ENCODE data around the gene CEBPE.

CEBPE gene

DNA sequence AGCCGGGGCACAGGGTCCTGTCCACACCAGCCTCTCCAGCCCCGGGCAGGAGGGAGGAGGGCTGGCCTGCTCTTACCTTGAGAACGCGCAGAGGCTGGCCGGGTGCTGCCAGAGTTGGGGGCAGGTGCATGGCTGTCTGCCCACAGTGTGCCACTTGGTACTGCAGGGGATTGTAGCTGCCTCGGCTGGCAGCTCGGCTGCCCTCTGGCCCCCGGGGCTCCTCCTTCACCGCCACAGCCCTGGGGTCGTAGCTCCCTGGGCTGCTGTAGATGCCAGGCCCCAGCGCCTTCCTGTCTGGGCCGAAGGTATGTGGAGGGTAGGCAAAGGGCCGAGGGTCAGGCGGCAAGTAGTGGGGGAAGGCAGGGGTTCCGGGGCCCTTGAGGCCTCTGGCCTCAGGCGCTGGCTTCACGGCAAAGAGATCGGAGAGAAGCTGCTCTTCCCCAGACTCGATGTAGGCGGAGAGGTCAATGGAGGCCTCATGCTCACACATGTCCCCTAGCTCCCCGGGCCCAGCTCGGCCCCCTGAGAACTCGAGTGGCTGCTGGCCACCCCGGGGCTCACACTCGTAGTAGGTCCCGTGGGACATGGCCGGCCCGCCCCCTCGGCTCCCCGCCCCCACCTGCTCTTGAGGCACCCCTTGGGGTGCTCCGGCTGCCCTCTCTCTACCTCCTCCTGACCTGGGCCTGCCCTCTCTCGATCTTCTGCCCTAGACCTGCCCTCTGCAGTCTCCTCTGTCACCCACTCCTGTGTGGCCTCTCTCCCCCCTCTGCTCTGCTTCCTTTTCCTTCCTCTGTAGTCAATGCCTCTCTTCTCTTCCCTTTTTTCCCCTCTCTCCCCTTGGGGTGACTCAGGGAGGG lies at the start of gene CEBPE:
CEBPE (minus strand) TSS at position 750 of the 857 bp plus-strand sequence; CDS start at position 586, 164 bp downstream.
- DNase-seq, result no peak

DNA sequence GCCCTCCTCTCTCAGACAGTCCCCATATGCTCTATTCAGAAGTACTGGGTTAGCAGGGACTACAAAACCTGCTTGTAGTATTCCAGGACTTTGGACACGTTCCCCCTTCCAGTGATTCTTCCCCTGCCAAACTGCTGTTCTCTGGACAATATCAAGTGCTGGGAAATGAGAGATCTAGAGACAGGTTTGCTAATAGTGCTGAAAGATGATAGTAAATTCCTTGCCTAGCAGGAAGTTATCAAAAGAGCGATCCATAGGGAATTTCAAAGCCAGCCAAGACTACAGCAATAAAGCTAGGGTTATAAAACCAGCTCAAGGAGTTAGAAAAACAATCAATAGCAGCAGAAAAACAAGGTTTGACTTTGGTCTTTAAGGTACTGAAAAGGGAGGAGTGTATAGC lies 49.2 kb upstream of the CEBPE start:
- DNase-seq, result no peak

DNA sequence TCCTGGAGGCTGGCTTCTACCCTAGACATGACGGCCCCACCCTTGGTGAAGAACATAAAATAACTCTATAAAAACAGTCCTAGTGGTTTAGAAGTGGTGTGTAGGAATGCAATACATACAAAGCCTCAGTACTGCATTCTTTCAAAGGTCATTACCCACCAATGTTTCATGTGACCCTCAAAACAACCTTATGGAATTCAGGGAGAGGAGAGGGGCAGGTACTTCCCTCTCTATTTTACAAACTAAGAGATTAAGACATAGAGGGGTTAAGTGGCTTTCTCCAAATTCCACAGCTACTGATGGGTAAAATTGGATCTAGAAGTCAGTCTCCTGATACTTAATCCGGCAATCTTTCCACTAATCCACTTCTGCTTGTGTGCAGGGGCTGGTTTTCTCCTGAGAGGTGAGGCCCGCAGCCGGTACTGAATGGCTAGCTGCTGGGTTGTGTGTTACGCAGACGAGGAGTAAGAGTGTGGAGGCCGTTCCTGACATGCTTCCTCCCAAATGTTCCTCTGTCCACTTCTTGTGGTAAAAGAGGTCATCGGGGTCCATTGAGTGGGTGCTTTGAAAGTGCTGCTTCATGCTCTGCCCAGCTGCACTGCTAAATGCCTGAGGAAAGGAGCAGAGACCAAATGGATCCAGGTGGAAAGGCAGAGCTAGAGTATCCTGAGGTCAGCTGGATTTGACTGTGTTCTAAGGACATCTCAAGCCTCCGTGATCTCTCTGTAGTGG lies 48.2 kb upstream of the CEBPE start:
- DNase-seq, result no peak

DNA sequence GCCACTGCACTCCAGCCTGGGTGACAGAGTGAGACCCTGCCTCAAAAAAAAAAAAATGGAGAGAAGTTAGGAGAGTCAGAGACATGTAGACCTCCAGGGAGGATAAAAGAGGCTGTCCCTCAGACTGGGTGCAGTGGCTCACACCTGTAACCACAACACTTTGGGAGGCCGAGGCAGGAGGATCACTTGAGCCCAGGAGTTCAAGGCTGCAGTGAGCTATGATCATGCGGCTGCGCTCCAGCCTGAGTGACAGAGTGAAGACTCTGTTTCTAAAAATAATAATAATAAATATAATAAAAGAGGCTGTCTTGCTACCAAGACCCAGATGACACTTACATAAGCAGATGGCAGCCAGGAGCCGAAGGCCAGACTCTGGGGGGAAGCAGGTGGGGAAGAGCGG lies 45.9 kb upstream of the CEBPE start:
- no peak for DNase-seq

DNA sequence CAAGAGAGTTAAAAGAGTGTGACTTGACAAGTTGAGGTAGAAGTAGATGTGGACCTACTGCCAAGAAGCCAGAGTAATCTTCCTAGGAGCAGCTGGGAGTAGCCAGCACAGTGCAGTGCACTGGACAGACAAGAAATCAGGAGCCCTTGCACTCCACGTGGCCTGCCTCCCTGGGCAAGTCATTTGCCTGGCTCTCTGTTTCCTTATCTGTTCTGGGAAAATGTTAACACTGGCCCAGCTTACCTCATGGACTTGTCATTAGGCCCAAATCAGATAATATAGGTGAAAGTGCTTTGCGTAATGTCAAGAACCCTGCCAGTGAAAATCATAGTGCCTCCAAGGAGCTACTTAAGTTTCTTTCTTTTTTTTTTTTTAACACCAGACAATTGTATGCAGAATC lies 45.2 kb upstream of the CEBPE start:
- no peak for DNase-seq

DNA sequence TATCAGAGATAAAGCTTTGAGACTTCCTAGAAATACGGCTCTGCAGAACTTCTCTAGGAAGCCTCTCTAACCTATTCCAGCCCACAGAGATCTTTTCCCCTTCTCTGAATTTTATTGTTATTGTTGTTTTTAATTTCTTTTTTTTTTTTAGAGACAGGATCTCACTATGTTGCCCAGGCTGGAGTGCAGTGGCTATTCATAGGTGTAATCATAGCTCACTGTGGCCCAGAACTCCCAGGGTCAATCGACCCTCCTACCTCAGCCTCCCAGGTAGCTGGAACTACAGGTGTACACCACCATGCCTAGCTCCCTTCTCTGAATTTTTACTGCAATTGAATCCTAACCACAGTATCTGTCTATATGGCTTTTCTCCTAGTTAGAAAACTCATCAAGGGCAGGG lies 44.8 kb upstream of the CEBPE start:
- DNase-seq, result no peak

DNA sequence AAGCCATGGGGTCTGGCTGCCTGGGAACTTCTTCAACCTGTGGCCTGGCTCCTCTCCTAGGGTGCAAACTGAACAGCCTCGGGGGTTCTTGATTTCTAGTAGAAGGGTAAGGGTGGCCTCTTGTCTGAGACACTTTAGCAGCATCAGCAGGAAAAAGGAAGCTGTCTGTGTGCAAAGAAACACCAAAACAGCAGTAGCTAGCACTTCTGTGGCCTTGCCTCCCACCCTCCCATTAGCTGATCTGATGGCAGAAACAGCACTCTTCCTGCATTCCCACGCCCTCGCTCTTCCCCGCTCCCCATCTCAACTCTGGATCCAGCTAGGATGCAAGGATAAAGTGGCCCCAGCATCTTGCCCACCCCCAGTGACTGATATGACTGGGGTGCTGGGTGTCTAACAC lies 43.7 kb upstream of the CEBPE start:
- DNase-seq, result no peak

DNA sequence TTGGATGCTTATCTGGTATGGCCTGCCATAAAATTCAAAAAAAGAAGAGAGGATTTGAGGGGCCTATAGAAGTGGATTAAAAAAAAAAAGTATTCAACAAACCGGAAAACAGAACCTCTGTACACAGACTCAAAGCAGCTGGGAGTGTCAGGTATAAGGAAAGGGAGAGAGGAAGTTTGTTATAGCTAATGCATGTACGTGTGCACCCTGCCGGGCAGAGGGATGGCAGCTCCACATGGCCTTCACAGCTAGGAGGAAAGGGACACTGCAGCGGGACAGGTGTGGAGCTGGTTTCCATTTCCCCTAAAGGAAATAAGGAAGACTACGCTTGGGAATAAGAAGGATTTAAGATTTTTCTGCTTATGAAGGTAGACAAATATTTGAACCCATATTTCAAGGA lies 43.0 kb upstream of the CEBPE start:
- no peak for DNase-seq

DNA sequence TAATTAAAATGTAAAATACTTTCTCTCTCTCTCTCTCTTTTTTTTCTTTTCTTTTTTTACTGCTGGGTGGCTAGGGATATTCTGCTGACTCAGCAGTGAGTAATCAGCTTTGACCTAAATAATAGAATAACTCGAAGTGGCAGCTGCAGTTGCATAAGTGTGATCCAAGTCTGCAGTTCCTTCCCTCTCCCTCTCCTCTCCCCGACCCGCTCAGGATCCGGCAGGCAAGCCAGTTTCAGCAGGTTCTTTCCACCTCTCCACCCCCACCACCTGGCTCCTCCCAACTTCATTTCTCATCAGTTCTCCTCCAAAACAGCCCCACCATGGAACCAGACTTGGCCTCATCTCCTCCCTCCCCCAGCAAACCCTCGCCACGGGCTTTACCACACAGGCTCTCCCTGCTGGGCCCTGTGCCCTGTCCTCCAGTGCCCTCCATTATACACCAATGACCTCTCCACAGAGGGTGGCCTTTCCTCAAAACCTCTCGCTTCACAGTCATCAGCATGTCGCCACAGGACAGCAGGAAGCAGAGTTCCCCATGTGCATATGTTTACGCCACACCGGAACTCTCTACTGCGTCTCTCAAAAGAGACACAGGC lies 42.0 kb upstream of the CEBPE start:
- peak; percentile 56 for DNase-seq

DNA sequence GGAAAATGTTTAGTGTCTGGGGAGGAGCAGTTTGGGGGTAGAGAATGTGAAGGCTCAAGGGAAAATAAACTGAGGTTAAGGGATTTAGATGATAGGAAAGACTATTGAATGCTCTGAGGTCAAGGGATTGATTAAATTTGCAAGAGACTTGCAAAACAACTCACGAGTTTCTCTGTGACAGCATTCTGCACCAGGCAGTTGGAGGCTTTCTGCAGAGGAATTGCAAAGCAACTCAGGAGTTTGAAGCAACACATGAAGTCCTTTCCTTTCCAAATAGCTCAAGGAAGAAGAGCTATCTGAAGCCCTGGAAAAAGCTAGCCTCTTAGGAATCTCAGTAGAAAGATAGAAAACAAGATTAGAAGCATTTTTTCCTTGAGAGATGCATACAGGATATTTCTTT lies 40.5 kb upstream of the CEBPE start:
- DNase-seq, result no peak

DNA sequence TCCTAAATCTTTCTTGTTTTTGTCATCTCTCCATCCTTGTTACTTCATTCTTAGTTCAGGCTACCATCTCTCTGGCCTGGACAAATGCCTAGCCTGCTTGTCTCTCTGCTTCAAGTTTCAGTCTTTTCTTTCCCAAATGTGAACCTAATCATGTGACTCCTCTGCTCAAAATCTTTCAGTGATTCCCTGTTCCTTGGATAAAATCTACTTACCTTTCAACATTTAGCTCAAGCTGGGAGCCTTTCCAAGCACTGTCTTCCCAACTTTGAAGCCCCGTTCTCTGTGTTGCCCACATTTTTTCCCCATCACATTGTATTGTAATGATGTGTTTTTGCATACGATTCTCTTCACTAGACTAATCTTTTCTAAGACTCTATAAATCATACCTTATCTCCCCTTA lies 39.7 kb upstream of the CEBPE start:
- DNase-seq, result no peak

DNA sequence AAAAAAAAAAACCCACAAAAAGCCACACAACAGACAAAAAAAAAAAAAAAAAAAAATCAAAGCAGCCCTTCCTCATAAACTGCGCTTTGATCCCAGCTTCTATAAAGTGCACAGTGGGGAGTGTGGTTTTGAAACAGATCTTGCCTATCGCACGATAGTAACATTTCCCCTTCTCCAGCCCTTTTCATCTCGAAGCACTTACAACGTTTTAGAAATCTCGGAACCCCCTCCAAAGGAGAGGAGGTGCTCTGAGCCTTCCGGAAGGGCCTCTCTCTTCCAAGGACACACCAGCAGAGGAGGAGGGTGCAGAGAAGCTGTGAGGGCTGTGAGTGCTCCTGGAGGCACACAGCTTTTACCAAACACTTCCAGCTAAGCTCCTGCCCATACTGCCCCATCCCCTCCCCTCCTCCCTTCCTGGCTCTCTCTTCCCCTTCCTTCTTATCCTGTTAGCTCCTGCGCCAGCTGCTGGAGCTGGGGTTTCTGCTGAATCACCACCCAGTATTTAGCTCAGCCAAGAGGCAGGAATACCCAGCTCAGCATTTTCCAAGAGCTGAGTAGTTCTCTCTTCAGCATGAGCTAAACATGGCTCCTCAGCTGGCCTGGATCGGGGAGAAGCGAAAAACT lies 36.0 kb upstream of the CEBPE start:
- DNase-seq, result peak; percentile 88

DNA sequence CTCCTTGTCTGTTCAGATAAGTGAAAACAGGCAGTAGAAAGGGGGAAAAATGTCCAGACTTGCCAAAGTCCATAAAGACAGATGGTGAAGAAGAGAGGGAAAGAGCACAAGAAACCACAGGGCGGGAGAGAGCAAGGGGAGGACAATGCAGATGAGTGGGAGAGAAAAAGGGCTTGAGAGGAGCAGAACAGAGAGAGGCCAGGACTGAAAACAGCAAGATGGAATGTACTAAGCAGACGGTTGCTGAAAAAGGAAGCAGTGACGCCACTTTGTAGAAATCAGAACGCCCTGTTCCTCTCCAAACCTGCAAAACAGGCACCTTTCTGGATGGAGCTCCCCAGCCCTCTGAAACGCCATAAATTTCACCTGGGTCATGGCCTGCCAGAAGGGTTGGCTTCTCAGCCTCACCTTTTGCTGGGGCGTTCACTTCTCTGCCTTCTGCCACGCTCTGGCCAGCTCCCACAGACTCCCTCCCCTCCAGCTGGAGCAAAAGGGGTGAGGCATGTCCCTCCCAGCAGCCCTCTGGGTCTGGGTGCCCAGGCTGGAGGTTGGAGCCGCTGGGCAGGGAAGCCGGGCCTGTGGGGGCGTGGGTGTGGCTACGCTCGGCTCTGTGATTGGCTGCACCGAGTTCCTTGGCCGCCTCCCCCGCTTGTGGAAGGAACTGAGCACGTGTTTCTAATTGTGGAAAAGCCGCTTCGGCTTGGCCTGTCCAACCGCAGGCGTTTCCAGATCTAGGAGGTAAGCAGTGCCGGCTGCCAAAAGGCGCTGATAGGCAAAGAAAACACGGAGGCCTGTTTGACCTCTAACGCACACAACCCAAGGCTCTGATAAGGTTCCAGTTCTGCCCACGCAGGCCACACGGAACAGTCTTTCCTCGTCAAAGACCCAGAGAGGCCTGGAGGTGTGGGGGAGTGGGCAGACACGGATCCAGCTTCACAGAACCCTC lies 35.1 kb upstream of the CEBPE start:
- peak; percentile 90 for DNase-seq

DNA sequence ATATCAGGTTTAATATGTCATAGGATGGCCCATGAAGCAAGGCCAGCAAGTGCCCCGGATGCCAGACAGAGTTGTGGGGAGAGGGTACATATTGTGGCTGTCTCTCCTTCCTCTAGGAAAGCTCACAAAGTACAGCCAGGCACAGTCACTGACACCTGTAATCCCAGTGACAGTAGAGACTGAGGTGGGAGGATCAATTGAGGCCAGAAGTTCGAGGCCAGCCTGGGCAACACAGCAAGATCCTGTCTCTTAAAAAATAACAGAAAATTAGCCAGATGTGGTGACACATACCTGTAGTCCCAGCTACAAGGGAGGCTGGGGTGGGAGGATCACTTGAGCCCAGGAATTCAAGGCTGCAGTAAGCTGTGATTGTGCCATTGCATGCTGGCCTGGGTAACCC lies 32.3 kb upstream of the CEBPE start:
- no peak for DNase-seq

DNA sequence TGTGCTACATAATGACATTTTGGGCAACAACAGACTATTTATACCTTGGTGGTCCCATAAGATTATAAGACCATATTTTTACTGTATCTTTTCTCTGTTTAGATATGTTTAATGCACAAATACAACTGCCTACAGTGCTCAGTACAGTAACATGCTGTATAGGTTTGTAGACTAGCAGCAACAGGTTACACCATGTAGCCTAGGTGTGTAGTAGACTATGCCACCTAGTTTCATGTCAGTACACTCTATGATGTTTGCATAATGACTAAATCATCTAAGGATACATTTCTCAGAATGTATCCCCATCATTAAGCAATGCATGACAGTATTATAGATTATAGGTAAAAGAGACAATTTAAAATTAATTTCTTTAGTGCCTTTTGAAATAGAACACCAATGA lies 30.7 kb upstream of the CEBPE start:
- DNase-seq, result no peak

DNA sequence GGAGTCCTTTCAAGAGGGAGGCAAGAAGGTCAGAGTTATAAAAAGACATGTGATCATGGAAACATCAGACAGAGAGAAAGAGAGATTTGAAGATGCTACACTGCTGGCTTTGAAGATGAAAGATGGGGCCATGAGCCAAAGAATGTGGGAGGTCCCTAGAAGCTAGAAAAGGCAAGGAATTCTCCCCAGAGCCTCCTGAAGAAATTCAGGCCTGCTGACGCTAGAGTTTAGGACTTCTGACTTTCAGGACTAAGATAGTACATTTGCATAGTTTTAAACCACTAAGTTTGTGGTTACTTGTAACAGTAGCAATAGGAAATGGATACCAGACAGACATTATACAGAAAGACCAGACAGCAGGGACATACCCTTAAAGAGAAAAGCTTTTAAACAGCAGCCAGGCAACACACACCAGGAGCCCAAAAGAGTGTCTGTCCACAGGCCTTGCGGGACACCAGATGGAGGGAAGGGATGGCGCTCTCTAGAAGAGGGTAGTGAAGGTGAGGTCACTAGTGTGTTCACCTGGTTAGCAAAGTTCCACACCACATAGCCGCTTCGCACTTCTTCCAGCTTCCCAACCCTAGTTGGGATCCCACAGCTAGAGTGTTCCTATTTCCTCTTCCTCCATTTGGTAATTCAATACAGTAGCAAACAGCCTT lies 29.7 kb upstream of the CEBPE start:
- no peak for DNase-seq

DNA sequence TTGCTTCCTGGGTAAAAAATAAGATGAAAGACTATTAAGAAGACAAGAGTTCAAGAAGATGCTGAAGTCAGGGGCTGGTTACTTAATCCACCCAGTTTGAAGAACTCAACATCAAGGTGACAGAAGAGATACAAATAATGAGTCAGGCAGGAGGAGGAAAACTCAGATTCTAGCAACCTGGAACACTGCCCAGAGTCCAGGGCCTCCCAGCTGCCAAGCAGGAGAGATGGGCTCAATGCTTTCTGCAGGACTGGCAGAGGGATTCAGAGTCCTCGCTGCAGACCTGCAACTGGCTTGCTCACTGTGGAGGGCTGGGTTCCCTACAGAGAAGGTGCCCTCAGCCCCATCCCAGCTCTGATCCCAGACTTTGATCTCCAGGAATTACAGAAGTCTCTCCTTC lies 28.6 kb upstream of the CEBPE start:
- no peak for DNase-seq

DNA sequence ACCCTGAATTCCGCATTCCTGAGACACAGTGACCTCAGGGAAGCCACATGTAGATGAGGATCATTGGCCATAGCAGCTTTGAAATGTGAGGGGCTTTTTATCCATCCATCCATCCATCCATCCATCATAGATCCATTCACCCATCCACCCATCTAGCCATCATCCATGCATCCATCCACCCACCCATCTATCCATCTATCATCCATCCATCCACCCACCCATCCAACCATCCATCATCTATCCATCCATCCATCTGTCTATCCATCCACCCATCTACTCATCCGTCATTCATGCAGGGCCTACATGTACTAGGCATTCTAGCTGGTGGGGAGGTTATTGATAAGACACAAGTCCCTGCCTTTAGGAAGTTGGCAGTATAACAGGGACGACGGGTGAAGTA lies 27.9 kb upstream of the CEBPE start:
- DNase-seq, result no peak

DNA sequence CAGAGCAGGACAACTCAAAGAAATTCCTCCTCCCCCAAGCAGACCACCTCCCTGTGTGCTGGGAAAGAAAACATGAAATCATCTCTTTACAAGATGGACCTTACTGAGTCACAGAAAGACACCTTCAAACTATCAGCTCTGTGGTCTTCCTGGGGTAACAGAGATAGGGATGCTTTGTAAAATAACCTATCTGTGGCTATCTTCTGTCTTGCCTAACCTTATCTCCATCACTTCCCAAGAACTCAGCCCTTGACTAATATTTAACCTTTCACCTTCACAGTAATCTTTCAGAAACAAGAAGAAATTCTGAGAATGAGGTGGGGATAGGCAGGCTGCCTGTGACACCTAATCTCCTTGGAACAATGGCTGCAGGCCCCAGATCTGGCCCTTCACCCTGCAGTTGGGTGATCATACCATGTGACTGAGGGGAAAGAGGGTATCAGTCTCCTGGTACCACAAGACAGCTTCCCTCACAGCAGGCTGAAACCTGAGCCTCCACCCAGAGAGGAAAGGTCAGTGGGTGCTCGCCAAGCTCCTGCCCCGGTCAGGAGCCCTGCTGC lies 27.4 kb upstream of the CEBPE start:
- no peak for DNase-seq

DNA sequence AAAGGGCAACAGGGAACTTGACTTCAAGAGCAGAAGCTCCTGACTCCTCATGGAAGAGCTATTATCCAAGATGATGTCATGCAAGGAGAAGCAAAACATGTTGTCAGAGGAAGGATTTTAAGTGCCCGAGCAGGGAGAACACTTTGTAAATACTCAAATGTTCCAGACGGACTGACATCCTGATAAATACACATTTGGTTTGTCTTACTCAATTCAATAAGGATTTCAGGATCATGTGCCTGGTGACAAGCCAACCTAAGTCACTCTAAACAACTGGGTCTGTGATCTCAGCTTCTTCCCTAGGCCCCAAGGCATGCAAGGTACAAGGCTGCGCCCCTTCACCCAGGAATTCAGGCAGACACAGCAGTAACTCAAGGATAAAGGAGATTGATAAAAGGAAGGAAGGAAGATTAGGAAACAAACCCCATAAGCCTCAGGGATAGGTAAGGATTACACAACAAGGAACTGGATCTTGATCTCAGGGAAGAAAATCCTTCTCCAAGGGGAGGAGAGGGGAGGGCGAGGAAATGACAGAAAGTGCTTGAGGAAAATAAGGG lies 26.8 kb upstream of the CEBPE start:
- no peak for DNase-seq

DNA sequence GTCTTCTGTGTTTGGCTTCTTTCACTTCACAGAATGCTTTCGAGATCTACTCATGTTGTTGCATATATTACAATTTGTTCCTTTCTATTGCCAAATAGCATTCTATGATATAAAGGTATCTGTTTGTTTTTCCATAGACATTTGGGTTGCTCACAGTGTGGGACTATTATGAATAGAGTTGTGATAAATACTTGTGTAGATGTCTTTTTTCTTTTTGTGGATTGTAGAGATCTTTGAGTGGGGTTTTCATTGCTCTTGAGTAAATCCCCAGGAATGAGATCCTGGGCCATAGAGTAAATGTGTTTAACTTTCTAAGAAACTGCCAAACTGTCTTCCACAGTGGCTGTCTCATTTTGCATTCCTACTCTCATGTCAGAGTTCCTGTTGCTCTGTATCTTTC lies 24.9 kb upstream of the CEBPE start:
- DNase-seq, result no peak
